ENCODE results near the gene MEAF6.

Gene MEAF6

GRCh38 chr1:37485902-37486679, 28.5 kb downstream of the MEAF6 start:
- no peak for DNase-seq (ENCODE audit: low read depth in 2 of 2)

- DNase-seq (ENCODE audit: low read depth in 2 of 2): no peak
These were observed 30.1 kb downstream of the MEAF6 start for GRCh38 chr1:37484325-37485051.

GRCh38 chr1:37483785-37484184, 30.8 kb downstream of the MEAF6 start:
- no peak for DNase-seq (ENCODE audit: low read depth in 2 of 2)

- no peak for DNase-seq (ENCODE audit: low read depth in 2 of 2)
These were observed 31.5 kb downstream of the MEAF6 start for GRCh38 chr1:37482796-37483744.

- DNase-seq (ENCODE audit: low read depth in 2 of 2): no peak
These were observed 32.4 kb downstream of the MEAF6 start for GRCh38 chr1:37482004-37482785.

- DNase-seq (ENCODE audit: low read depth in 2 of 2): no peak
These were observed 33.1 kb downstream of the MEAF6 start for GRCh38 chr1:37481289-37482003.

GRCh38 chr1:37480581-37481288, 33.8 kb downstream of the MEAF6 start:
- DNase-seq (ENCODE audit: low read depth in 2 of 2): no peak

GRCh38 chr1:37480125-37480466, 34.5 kb downstream of the MEAF6 start:
- no peak for DNase-seq (ENCODE audit: low read depth in 2 of 2)

GRCh38 chr1:37479255-37480124, 35.1 kb downstream of the MEAF6 start:
- peak; percentile 69 to 79 for DNase-seq (ENCODE audit: low read depth in 2 of 2)

GRCh38 chr1:37478890-37479254, 35.7 kb downstream of the MEAF6 start:
- DNase-seq (ENCODE audit: low read depth in 2 of 2): no peak

GRCh38 chr1:37478451-37478881, 36.1 kb downstream of the MEAF6 start:
- DNase-seq (ENCODE audit: low read depth in 2 of 2): no peak

GRCh38 chr1:37477946-37478345, 36.6 kb downstream of the MEAF6 start:
- no peak for DNase-seq (ENCODE audit: low read depth in 2 of 2)

- peak; percentile 53 to 77 for DNase-seq (ENCODE audit: low read depth in 2 of 2)
These were observed 37.2 kb downstream of the MEAF6 start for GRCh38 chr1:37477198-37477931.

- DNase-seq (ENCODE audit: low read depth in 2 of 2): no peak
These were observed 37.9 kb downstream of the MEAF6 start for GRCh38 chr1:37476460-37477197.

- DNase-seq (ENCODE audit: low read depth in 2 of 2): no peak
These were observed 38.5 kb downstream of the MEAF6 start for GRCh38 chr1:37476087-37476452.

GRCh38 chr1:37475380-37476086, 39.0 kb downstream of the MEAF6 start:
- DNase-seq (ENCODE audit: low read depth in 2 of 2): no peak

Measured in stimulated activated CD8-positive, alpha-beta memory T cell treated with anti-CD3 and anti-CD28 coated beads, Interleukin-2, amount 100 ng/mL, for 1 hour (primary cell).